GM19240 (cell line): ENCODE data around the gene DBNL.

Source experiments
- DNase-seq: peaks from one replicate; pipeline ENCODE4 v3.0.0; 2011; ENCODE audit warnings: low spot score; ENCODE audit not compliant: insufficient read length

DBNL gene

GRCh38 chr7:44061645-44062179, 17.2 kb downstream of the DBNL start:
- DNase-seq: no peak

DNA sequence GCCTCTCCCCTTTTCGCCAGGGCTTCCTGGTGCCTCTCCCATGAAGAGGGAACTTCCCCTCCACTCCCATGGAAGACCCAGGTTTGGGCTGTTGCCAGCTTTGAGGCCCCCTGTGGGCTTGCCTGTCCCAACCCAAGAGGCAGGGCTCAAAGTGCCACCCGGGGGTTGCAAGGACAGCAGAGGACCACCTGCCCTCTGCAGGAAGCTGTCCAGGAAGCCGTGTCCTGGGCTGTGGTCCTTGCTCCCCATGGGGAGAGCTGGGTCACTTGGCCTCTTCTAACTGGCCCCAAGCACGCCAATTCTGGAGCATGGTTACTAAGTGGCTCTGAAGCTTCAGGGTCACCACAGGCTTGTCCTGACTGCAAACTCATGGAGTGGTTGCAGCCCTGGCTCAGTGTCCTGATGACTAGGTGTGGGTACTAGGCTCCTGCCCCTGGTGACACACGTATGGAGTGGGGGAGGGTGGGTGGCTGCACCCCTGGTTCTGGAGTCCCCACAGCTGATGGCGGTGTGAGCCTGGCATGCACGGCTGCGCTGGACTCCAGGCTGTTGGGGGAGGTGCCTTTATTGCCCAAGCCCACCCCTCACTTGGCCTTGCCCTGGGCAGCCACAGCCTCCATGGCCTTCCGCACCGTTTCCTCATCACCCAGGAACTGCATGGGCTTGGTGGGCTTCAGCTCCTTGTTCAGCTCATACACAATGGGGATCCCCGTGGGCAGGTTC, 17.8 kb downstream of the DBNL start:
- DNase-seq: no peak

DNA sequence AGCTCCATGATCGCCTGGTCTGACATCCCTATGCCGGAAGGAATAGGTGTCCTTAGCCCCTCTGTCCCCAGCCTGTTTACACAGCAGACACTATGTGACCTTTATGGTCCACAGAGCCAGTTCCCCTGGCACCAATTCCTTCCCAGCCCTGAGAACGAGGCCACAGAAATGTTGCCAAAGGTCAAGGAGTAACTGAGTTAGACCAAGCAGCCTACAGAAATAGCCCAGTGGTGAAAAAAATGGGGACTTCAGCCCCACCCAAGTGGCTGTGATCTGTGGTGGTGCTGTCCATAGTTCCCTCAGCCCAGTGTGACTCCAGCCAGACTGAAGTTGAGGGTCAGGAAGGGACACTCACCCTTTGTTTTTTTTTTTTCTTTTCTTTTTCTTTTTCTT, 18.4 kb downstream of the DBNL start:
- DNase-seq: no peak

- no peak for DNase-seq
These were observed 19.0 kb downstream of the DBNL start for GRCh38 chr7:44063547-44063893.

- DNase-seq: no peak
These were observed 19.6 kb downstream of the DBNL start for GRCh38 chr7:44063894-44064651.

DNA sequence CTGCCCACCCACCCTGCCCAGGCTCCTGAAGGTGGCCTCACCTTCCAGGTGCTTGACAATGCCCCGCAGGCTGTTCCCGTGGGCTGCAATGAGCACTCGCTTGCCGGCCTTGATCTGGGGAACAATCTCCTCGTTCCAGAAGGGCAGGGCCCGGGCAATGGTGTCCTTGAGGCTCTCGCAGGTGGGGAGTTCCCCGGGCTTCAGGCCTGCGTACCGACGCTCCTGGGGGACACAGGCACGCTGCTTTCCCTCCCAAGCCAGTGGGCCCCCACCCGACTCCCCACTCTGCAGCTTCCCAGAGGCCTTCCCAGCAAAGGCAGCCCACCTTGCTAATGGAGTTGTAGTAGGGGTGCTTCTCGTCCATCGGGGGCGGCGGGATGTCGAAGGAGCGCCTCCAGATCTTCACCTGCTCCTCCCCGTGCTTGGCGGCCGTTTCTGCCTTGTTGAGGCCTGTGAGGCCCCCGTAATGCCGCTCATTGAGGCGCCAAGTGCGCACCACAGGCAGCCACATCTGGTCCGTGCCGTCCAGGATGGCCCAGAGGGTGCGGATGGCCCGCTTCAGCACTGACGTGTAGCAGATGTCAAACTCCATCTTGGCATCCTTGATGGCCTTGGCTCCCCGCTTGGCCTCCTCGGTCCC, 20.4 kb downstream of the DBNL start:
- no peak for DNase-seq

DNA sequence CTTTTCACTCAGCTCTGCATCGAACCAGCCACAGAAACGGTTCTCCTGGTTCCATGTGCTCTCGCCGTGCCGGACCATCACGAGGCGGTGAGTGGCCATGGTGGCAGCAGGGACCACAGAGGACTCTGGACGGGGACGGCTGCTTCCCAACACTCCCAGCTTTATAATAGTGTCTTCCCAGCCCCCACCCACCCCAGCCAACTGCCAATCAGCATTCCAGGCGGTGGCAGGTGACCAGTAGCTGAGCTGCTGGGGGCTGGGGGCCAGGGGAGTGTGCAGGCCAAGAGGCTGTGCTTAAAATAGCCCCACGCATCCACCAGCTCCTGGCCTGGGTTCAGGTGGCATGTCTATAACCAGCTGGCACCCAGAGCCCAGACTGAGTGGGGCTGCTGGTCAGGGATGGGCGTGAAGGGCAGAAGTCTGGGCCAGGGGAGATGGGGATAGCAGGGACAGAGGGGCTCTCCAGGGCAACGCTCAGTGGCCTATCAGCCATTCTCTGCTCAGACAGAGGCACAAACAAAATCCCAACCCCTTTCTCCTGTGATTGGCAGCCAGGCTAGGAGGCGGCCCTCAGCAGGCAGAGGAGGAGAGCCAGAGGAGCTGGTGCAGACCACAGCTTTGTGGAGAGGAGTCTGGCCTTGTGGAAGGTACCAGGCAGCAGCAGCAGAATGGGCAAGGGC, 21.1 kb downstream of the DBNL start, which contains the start of gene PGAM2:
Gene PGAM2, minus strand, starts transcription at position 137 of the 680 bp plus-strand sequence. Its CDS starts 38 bp downstream, at position 99.
- DNase-seq: no peak

- DNase-seq: no peak
These were observed 21.6 kb downstream of the DBNL start for GRCh38 chr7:44066111-44066460.

DNA sequence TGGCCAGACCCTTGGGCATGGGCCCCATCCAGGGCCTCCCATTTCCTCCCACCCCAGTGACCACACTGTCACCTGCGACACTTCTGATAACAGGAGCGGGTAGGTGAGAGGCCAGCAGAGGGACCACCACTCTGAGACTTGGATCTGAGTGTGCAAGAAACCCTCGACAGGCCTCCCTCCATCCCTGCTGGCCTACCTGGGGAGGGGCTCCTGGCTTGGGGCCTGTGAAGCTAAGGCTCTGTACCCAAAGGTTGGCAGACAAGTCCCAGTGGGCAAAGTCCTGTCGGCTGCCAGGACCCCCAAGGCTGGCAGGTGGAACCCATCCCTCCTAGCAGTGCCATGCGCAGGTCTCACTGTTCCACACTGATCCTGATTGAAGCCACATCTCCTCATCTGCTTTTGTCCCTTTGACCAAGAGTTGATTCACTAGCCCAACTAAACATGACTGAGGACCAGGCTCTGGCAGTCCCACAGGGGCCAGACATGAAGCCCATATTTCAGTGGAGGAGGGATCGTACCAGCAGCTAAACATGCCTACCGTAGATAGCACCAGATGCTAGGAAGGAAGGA, 22.1 kb downstream of the DBNL start:
- DNase-seq: no peak

- no peak for DNase-seq
These were observed 22.8 kb downstream of the DBNL start for GRCh38 chr7:44067064-44067951.

DNA sequence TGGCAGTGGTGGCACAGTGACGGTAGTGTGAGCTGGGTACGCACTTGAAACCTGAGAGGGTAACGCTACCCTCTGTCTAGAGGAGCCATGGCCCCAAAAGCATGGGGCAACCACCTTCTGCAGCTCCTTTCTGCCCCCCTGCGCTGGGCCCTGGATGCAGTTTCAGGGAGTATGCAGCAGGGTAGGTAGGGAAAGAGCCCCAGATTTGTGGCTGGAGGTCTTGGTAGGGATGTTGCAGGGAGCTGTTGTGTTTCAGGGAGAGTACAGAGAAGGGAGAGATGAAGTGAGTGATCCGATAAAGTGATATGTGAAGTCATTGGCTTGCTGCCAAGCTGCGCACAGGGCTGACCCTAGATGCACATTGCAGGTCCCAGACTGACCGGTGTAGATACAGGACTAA, 23.6 kb downstream of the DBNL start:
- DNase-seq: no peak

GRCh38 chr7:44071726-44072363, 27.3 kb downstream of the DBNL start:
- DNase-seq: no peak

- DNase-seq: no peak
These were observed 28.1 kb downstream of the DBNL start for GRCh38 chr7:44072364-44073231.

DNA sequence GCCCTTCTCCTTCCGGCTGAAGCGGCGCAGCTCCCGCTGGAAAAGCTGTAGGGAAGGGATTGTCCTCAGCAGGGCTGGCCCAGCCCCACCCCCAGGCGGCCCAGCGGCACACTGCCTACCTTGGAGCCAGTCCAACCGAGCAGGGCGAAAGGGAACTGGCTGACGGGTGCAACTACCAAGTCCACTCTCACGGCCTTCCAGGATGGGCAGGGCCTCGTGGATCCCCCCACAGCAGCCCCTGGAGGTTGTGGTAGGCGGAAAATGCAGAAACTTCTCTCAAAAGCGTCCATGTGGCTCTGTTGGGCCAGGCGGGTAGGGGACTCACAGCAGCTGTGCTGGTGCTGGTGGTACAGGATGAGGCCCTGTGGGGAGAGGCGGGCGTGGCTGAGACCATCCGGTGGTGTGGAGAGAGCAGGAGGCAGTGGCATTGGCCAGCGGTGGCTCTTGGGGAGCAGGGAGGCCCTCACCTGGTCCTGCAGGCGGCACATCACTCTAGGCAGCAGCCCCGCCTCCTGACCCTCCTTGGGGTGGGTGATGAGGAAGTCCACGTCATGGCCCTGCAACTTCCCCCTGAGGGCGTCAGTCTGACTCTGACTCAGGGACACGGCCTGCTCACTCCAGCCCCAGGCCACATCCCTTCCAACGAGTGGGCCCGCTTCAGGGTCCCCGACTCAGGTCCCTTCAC, 29.3 kb downstream of the DBNL start:
- no peak for DNase-seq

DNA sequence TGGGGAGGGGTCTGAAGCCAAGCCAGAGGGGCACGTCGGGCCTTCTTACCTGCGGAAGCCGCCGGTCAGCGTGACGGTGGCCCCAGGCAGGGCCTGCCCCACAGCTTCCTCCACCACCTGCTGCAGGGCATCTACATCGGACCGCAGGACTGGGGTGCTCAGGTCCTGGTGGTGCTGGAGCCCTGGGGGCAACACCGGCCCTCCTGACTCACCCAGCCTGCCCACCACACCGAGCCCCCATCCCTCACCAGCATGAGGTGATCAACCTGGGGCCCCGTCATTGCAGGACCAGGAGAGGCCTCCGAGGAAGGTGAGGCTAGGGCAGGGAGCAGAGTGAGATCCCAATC, 29.8 kb downstream of the DBNL start:
- no peak for DNase-seq

GRCh38 chr7:44075296-44076075, 31.0 kb downstream of the DBNL start:
- DNase-seq: no peak

- no peak for DNase-seq
These were observed 31.8 kb downstream of the DBNL start for GRCh38 chr7:44076101-44076895.
